Right forelimb (tissue), 1 donor: ENCODE results near the gene BNC2.

Experiments used
- DNase-seq: peaks from one replicate; pipeline ENCODE4 v3.0.0-alpha.2; 2018

Gene BNC2

GRCh38 chr9:16753256-16753655 is 117.2 kb downstream of the BNC2 start:
- DNase-seq: no peak

DNA sequence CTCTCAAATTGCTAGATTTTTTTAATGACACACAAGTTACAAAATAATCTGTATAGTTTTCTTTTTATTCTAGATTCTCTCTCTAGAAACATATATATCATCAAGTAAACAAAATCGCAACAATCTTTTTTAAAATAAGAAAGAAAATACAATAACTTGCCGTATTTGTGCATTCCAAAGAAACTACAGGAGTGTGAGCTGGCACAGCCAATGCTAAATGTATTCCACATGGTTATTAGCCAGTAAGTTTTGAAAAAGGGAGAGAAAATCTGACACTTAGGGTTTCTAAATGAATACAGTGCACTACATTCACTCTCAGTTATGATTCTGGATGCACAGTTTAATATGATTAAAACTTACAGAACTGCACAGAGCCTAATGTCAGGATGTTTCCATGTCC is 117.9 kb downstream of the BNC2 start:
- DNase-seq: no peak

DNA sequence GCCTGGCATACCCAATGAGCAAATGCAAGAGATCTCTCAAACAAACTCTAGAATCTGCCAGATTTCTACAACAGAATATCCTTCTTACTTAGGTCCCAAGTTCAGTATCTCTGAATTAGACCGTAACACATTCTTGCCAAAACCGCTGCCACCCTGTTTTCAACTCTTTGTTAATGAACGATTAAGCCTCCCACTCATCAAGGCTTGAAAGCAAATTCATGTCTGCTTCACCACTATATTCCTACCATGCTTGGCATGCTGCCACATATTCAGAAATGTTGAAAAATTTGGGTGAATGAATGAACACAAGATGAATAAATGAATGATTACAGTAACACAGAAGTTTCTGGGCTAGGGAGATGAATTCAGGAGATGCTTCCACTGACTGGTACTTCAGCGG is 119.9 kb downstream of the BNC2 start:
- no peak for DNase-seq

DNA sequence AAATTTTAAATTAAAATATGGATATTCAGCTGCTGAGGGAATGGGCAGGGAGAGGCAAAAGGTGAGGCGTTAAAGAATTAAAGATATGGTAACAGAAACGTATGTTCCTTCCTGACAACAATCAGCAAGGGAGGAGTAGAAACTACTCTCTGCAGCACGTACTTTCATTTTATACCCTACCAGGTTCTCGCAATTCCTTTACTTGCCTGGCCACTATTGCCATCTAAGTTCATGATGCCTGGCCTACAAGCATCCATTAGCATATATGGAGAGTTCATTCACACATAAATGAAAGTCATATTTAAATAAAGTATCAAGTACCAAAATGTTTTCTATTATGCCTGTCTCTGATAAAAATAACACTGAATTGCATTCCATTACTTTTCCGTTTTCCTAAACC is 125.1 kb downstream of the BNC2 start:
- no peak for DNase-seq

DNA sequence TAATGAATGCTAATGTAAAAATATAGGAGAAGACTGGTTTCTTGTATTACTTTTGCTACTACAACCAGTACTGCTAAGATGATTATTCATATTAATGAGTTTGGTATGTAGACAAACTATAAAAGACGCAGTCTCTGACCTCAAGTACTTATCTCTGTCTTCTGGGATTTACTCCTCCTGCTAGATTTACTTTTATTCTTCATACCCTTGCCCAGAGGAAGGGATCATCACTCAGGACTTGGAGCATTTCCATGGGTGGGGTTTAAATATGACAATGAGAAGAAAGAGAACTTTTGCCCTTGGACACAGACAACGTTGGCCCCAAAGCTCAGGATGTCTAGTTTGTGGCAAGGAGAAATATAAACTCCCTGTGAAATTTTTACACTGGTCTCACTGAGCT is 126.1 kb downstream of the BNC2 start:
- no peak for DNase-seq

- DNase-seq: no peak
These were observed 127.1 kb downstream of the BNC2 start for GRCh38 chr9:16743375-16743774.

GRCh38 chr9:16735001-16735400 is 135.5 kb downstream of the BNC2 start:
- DNase-seq: no peak

- DNase-seq: no peak
These were observed 137.9 kb downstream of the BNC2 start for GRCh38 chr9:16732546-16732945.

DNA sequence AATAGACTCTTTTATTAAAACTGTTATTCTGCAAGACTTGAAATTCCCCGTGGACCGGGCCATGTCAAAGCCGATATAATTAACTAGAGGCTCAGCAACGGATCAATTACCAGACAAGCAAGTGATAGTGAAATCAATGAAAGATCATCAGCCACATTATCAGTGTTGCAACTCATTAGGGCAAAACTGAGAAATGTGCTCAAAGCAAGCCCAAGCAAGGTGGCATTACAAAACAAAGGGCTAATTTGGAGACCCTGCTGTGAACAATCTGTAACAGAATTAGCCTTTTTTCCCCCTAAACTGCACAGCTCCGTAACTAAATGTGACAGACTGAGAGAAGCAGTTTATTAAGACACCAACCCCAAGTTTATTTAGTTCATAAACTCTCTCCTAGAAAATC is 140.3 kb downstream of the BNC2 start:
- no peak for DNase-seq

DNA sequence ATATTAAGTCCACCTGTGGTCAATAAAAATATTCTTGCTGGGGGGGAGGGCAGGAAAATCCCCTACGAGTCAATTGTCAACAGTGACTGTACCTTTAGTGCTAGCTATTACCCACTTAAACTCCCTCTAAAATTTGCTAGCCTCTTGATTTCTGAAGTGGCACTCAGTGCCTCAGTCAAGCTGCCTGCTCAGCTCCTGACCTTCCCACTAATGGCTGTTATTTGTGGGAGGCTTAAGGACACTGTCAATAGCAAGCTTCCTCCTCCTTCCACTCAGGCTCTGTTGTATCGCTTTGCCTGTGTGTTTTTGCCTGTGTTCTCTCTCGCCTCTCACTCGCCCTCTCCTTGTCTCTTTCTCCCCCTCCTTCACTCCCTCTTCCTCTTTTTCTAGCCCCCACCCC is 140.8 kb downstream of the BNC2 start:
- no peak for DNase-seq

DNA sequence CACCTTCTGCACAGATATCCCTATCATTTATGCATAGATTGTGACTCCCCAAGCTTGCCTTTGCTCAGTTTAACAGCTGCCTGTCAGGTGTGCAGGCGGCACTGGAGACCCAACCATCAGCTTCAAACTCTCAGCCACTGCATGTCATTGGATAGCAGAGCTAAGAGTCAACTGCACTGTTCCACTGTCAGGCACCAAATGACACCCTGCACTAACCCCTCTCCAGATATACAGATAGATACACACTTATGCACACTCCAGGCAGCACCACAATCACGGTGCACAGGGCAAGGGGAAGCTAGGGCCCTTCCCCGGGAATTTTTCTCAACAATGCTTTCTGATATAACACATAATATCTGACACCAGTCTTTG is 142.3 kb downstream of the BNC2 start:
- DNase-seq: no peak

GRCh38 chr9:16727452-16728136 is 142.9 kb downstream of the BNC2 start:
- peak; percentile 58 for DNase-seq

- DNase-seq: peak; percentile 88
These were observed 143.6 kb downstream of the BNC2 start for GRCh38 chr9:16726718-16727451.

- DNase-seq: peak; percentile 53
These were observed 144.4 kb downstream of the BNC2 start for GRCh38 chr9:16726029-16726428.

DNA sequence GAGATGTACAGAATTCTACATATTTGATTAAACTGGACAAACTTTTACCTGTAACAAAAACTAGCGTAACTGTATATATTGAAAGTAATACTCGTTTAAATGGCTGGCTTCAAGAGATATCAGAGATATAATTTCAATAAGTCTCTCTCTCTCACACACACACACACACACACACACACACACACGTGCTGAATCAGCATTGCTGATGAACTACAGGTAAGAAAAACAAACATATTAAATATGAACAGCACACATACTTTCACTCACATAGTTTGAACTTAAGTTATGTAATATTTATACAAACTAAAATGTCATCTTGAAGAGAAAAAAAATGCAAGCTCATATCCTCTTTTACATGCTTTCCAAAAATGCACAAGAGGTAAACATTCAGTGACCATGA is 145.4 kb downstream of the BNC2 start:
- no peak for DNase-seq

DNA sequence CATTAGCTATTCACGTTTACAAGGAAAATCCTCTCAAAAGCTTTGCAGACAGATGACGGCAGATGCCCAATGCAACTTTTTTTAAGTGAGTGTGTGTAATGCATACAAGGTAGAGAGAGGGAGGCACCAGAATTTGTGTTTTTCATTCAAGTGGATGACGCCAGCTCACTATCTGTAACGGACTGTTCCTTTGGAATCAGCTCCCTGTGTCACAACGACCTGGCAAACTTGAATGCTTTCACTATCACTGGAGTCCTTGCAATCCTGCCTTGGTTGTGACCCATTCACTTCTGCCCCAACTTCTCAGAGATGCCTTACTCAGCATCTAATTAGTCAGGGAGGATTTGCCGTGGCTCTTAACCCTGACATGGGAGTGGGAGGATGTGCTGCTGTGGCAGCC is 148.5 kb downstream of the BNC2 start:
- no peak for DNase-seq

- DNase-seq: no peak
These were observed 150.1 kb downstream of the BNC2 start for GRCh38 chr9:16720386-16720785.

DNA sequence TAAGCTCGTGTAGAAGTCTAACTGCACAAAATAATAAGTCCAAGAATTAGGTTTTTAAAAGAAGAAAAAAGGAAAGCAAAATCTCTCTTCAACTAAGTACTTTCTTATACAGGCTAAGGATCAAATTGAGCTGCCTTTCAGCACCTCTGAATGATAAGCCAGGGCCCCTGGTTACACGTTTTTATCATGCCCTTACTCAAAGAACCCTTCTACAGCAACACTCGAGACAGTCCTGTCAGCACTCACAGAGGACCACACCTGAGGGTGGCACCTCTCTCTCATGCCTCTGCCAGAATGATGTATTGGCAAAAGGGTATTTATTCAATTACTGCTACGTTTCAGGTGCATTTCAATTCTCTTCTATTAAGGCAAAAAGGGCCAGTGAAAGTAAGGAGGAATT is 150.5 kb downstream of the BNC2 start:
- DNase-seq: no peak

DNA sequence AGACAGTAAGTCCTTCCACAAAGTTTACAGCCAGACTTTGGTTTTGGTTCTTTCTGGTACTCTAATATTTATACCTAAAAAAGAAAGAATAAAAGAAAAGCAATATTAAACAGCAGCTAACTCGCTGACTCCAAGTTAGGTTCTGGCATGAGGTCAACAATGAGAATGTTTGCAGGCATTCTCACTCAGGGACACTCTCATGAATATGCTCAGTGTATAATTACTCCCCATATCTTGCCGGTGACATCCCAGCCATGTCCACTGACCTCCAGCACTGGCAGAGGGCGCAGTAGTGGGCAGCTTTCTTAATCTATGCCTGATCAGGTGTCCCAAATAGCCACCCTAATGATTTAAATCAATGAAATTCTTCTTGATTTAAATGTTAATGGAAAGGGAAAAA is 151.5 kb downstream of the BNC2 start:
- DNase-seq: no peak

DNA sequence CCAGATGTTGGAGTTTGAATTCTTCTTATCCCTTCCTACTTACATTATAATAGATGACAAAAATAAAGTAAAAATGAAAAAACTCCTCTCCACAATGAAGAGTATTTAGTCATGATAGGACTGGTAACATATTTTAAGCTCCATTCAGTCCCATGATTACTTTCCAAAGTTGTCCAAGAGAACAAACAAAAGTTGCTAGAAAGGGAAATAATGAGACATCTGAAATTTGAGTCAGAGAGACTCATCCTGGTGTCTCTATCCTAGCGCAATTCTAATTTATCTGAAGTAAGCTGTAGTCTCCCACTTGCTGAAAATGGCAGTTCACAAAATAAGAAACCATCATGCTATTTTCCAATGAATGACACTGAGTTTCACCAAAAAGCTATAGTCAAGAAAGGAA is 152.2 kb downstream of the BNC2 start:
- DNase-seq: no peak

DNA sequence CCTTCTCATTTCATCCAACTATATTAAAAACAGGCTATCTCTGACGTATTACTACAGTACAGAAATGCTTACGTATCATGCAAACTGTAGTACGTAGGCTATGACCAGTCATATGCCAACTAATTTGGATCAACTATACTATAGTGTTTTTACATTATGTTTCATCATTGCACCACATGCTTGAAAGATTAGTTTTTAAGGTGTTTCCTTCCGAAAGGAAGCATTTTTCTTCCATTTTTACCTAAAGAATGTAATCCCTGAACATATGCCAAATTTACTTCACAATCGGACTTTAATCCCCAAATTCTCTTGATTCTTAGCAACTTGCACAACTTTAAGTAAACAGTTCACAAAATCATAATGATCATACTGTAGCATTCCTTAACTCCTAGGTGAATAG is 153.9 kb downstream of the BNC2 start:
- DNase-seq: no peak

DNA sequence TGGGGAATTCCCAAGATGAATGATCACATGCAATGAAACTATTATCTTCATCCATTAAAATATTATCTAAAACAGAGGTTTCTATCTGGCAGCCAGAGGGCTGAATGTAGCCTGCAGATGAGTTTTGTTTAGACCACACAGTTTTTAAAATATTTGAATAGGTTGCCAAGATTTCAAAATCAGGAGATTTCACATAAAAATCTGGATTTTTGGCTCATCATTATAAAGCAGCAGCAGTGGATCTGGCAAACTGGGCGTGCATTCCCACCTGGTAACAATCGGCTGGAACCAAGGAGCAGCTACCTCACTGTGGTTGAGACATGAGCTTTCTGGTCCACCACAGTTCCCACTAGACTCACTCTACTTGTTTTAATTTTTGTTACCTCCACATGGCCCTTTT is 155.1 kb downstream of the BNC2 start:
- DNase-seq: no peak

DNA sequence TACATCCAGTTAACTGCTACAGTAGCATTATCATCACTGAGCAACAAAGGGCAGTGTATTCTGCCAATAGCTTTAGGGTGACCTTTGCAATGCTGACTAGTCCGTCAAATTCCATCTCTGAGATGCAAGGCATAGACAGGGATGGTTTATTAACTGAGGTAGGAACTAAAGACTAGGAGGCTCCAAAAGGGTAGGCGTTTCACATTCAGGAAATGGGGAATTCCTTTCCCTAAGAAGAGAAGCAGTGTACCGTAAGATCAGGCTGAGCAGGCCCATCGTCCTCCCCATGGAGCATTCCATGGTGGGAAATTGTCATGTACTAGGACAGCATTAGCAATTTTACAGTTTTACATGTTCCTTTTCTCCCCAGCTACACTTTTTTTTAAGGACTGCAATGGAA is 157.7 kb downstream of the BNC2 start:
- no peak for DNase-seq

- DNase-seq: no peak
These were observed 159.6 kb downstream of the BNC2 start for GRCh38 chr9:16710888-16711287.

DNA sequence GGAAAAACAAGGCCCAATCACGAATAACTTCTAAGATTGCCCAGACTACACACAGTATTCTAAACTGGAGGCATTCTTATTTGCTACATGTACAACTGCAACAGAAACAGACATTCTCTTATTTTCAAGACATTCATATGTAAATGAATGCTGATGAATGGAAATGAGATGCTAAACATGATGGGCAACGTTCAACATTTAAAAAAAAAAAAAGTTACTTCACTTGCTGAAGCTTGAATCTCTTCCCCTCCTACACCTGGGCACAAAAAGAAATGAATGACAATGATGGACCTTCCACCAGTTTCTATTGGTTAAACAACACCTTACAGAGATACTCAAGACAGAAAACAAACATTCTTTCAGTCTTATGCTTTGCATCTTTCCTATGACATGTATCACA is 160.5 kb downstream of the BNC2 start:
- no peak for DNase-seq
